OCI-LY7 (cell line): ENCODE measurements around the gene DNAH11.

Experiments used
- EZH2phosphoT487 ChIP-seq: fragments of 200-600 bp; sonication (generic); IDR thresholded peaks from 2 replicates; pipeline ENCODE4 v1.6.1; 2018; ENCODE audit warnings: low read depth, borderline replicate concordance, mild to moderate bottlenecking, mixed run types, antibody characterized with exemption, low read length, moderate library complexity, mixed read lengths
- TF ChIP-seq, protein P1 (sequence below): fragments of 200-600 bp; sonication (generic); conservative IDR thresholded peaks from 2 replicates; pipeline ENCODE4 v1.5.1; 2014; ENCODE audit warnings: mild to moderate bottlenecking, antibody characterized with exemption, low read length, moderate library complexity, mixed read lengths

DNA sequence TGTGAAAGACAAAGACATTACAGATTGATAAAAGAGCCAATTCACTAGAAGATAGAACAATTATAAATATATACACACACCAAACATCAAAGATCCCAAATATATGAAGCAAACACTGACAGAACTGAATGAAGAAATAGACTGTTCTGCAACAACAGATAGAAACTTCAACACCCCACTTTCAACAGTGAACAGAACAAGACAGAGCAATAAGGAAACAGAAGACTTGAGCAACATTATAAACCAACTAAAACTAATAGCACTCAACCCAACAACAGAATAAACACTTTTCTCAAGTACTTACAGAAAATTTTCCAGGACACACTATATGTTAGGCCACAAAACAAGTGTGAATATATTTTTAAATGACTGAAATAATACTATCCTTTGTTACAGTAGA lies 392.0 kb downstream of the DNAH11 start:
- TF ChIP-seq, protein P1, sequence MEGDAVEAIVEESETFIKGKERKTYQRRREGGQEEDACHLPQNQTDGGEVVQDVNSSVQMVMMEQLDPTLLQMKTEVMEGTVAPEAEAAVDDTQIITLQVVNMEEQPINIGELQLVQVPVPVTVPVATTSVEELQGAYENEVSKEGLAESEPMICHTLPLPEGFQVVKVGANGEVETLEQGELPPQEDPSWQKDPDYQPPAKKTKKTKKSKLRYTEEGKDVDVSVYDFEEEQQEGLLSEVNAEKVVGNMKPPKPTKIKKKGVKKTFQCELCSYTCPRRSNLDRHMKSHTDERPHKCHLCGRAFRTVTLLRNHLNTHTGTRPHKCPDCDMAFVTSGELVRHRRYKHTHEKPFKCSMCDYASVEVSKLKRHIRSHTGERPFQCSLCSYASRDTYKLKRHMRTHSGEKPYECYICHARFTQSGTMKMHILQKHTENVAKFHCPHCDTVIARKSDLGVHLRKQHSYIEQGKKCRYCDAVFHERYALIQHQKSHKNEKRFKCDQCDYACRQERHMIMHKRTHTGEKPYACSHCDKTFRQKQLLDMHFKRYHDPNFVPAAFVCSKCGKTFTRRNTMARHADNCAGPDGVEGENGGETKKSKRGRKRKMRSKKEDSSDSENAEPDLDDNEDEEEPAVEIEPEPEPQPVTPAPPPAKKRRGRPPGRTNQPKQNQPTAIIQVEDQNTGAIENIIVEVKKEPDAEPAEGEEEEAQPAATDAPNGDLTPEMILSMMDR: no peak
- TF ChIP-seq EZH2phosphoT487: no peak
